ENCODE measurements around the gene HOXA1.

Gene HOXA1

DNA sequence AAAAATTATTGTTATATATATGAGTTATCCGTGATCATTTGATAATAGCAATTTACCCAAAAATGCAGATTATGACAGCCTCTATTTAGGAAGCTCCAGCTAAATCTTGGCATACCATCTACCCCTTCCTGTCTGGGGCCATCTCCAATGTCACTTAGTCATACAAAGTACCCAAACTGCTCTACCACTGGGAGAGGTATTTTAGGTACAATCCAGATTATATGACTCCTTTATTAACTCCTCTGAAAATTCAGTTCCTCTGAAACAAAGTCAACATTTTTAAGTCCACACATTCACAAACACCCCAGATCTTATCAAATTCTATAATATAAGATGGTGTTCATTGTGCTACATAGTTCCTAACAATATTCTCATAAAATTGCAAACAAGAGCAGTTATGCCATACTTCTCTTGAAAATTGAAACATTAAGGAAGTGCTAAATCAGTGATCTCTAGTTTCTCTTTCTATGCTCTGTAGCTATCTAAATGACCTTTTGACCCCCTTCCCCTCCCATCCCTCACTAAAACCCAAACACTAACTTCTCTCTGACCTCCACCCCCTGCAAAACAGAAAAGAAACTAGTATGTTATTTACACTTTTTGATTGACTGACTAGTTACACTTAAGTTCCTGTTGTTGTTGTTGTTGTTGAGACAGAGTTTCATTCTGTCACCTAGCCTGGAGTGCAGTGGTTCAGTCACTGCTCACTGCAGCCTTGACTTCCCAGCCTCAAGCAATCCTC lies 16.4 kb downstream of the HOXA1 start:
- CTCF ChIA-PET = no interaction called here
- Histone ChIP-seq H3K36me3 (ENCODE audit: control insufficient read depth in 2 of 2, insufficient read depth in 1 of 2, low read length in 2 of 2) (no peaks in the 10 kb centered on the region), H3K27ac (ENCODE audit: extremely low read depth, low read depth, low read length) (no peak overlapping the region), H3K4me3 (ENCODE audit: low read depth, low read length) (no peak overlapping the region), H3K4me1 (ENCODE audit: control insufficient read depth, insufficient read depth, low read length) (peaks cover 2% of the 10 kb centered on the region; the same call in 1 of the 2 replicates), H3K9me3 (ENCODE audit: control insufficient read depth, insufficient read depth, low read depth, low read length) (no peaks in the 10 kb centered on the region)
- POLR2A ChIA-PET = no interaction called here
- TF ChIP-seq ZSCAN23 (tag by site-specific recombination; IDR thresholded peaks at IDR 0.05) (no peak), HOXA7 (CRISPR knock-in tag; IDR thresholded peaks at IDR 0.05; ENCODE audit: borderline replicate concordance) (no peak), ZNF138 (tag by site-specific recombination; IDR thresholded peaks at IDR 0.05; ENCODE audit: borderline replicate concordance) (no peak), ZNF701 (tag by site-specific recombination; IDR thresholded peaks at IDR 0.05) (no peak), ZNF416 (tag by site-specific recombination; IDR thresholded peaks at IDR 0.05) (no peak), ZEB2 (tag by site-specific recombination; IDR thresholded peaks at IDR 0.05) (no peak), GLI2 (tag by site-specific recombination; IDR thresholded peaks at IDR 0.05; ENCODE audit: borderline replicate concordance, low read depth) (no peak), ZNF37A (tag by site-specific recombination; IDR thresholded peaks at IDR 0.05) (no peak)
- TF ChIP-seq, protein P1, sequence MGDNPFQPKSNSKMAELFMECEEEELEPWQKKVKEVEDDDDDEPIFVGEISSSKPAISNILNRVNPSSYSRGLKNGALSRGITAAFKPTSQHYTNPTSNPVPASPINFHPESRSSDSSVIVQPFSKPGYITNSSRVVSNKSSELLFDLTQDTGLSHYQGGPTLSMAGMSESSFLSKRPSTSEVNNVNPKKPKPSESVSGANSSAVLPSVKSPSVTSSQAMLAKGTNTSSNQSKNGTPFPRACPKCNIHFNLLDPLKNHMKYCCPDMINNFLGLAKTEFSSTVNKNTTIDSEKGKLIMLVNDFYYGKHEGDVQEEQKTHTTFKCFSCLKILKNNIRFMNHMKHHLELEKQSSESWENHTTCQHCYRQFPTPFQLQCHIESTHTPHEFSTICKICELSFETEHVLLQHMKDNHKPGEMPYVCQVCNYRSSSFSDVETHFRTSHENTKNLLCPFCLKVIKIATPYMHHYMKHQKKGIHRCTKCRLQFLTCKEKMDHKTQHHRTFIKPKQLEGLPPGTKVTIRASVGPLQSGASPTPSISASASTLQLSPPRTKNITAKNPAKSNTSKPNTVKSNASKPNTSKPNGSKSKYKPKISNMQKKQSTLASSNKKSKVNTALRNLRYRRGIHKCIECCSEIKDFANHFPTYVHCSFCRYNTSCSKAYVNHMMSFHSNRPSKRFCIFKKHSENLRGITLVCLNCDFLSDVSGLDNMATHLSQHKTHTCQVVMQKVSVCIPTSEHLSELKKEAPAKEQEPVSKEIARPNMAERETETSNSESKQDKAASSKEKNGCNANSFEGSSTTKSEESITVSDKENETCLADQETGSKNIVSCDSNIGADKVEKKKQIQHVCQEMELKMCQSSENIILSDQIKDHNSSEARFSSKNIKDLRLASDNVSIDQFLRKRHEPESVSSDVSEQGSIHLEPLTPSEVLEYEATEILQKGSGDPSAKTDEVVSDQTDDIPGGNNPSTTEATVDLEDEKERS (tag by site-specific recombination; IDR thresholded peaks at IDR 0.05) = no peak
- TF ChIP-seq, protein P2, sequence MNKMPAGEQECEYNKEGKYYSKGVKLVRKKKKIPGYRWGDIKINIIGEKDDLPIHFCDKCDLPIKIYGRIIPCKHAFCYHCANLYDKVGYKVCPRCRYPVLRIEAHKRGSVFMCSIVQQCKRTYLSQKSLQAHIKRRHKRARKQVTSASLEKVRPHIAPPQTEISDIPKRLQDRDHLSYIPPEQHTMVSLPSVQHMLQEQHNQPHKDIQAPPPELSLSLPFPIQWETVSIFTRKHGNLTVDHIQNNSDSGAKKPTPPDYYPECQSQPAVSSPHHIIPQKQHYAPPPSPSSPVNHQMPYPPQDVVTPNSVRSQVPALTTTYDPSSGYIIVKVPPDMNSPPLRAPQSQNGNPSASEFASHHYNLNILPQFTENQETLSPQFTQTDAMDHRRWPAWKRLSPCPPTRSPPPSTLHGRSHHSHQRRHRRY (tag by site-specific recombination; IDR thresholded peaks at IDR 0.05) = no peak
- TF ChIP-seq, protein P3, sequence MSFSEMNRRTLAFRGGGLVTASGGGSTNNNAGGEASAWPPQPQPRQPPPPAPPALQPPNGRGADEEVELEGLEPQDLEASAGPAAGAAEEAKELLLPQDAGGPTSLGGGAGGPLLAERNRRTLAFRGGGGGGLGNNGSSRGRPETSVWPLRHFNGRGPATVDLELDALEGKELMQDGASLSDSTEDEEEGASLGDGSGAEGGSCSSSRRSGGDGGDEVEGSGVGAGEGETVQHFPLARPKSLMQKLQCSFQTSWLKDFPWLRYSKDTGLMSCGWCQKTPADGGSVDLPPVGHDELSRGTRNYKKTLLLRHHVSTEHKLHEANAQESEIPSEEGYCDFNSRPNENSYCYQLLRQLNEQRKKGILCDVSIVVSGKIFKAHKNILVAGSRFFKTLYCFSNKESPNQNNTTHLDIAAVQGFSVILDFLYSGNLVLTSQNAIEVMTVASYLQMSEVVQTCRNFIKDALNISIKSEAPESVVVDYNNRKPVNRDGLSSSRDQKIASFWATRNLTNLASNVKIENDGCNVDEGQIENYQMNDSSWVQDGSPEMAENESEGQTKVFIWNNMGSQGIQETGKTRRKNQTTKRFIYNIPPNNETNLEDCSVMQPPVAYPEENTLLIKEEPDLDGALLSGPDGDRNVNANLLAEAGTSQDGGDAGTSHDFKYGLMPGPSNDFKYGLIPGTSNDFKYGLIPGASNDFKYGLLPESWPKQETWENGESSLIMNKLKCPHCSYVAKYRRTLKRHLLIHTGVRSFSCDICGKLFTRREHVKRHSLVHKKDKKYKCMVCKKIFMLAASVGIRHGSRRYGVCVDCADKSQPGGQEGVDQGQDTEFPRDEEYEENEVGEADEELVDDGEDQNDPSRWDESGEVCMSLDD (tag by site-specific recombination; IDR thresholded peaks at IDR 0.05) = no peak
- TF ChIP-seq, protein P4, sequence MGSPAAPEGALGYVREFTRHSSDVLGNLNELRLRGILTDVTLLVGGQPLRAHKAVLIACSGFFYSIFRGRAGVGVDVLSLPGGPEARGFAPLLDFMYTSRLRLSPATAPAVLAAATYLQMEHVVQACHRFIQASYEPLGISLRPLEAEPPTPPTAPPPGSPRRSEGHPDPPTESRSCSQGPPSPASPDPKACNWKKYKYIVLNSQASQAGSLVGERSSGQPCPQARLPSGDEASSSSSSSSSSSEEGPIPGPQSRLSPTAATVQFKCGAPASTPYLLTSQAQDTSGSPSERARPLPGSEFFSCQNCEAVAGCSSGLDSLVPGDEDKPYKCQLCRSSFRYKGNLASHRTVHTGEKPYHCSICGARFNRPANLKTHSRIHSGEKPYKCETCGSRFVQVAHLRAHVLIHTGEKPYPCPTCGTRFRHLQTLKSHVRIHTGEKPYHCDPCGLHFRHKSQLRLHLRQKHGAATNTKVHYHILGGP (tag by site-specific recombination; IDR thresholded peaks at IDR 0.05) = no peak
- TF ChIP-seq, protein P5, sequence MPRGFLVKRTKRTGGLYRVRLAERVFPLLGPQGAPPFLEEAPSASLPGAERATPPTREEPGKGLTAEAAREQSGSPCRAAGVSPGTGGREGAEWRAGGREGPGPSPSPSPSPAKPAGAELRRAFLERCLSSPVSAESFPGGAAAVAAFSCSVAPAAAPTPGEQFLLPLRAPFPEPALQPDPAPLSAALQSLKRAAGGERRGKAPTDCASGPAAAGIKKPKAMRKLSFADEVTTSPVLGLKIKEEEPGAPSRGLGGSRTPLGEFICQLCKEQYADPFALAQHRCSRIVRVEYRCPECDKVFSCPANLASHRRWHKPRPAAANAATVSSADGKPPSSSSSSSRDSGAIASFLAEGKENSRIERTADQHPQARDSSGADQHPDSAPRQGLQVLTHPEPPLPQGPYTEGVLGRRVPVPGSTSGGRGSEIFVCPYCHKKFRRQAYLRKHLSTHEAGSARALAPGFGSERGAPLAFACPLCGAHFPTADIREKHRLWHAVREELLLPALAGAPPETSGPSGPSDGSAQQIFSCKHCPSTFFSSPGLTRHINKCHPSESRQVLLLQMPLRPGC (tag by site-specific recombination; IDR thresholded peaks at IDR 0.05) = no peak

Data from HEK293 (cell line).